ENCODE results near the gene TRIB2. TPM values are rescaled to one million over a fixed set of nuclear protein-coding genes. Genes with fewer than 3 reads are reported as not detected.

TRIB2 gene
- polyA plus RNA-seq, 1 of the 3 experiments (the other 2 are of a cell fraction), result 27.5 TPM

- TF ChIP-seq REST (IDR thresholded peaks at IDR 0.05; ENCODE audit: low read depth, low read length), result no peak
- no peak for TF ChIP-seq GABPA (IDR thresholded peaks at IDR 0.05; ENCODE audit: low read depth)
- no peak for TF ChIP-seq FOXJ3 (CRISPR knock-in tag; IDR thresholded peaks at IDR 0.05)
Observed at GRCh38 chr2:12683457-12684100, 33.2 kb upstream of the TRIB2 start (continued).

DNA sequence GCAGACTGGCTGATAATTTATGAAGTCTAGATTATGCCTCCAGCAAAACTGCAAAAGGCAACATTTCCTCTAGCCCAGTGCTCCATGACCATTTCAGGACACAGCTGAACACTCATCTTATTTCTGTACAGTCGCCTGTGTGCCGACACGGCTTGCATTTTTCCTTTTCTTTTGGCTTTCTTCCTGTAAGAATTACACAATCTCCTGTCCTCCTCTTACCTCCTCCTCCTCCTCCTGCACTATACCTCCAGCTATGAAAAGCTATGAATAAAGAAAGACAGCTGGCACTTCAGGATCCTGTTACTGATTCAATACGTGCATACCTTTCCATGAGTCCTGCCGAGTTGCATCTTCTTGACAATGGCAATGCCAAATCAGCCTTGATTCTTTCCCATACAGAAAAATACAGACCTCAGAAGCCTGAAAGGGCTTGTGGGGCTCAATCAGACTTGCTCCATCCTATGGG is 32.2 kb upstream of the TRIB2 start:
- ChIA-PET CTCF (interaction anchor here (1.0 to 1.5 kb wide), 4 partner anchors 9 to 323 kb away, joined by 3 to 5 read pairs (median 4); no protein-coding TSS in a partner anchor), POLR2A (no interaction called here)
- H4K20me1 ChIP-seq (ENCODE audit: insufficient read depth), result no peaks in the 10 kb centered on the region
- no peaks in the 10 kb centered on the region for H3K4me1 ChIP-seq (ENCODE audit: control insufficient read depth in 1 of 2, insufficient read depth in 2 of 2, low read depth in 1 of 2, low read length in 1 of 2)
- no peaks in the 10 kb centered on the region for H3K27me3 ChIP-seq (ENCODE audit: insufficient read depth)
- DNase-seq, result no peak
- 43% methylated on average over 5 of the region's 5 CpGs for WGBS (ENCODE audit: low lambda C conversion rate)
- peak overlapping the region; percentile 44; the same call in 1 of the 2 replicates for H2AFZ ChIP-seq (ENCODE audit: low read depth)
- H3K9ac ChIP-seq, result no peak overlapping the region
- H3K9me3 ChIP-seq, result no peaks in the 10 kb centered on the region
- peak overlapping the region in 1 of 2 experiments; percentile 16; a peak in 2 of 4 replicates for H3K27ac ChIP-seq (ENCODE audit: low read depth in 2 of 2, low read length in 1 of 2)
- no peaks in the 10 kb centered on the region for H3F3A ChIP-seq (replicated peaks; ENCODE audit: insufficient read depth)
- no peaks in the 10 kb centered on the region for H3K36me3 ChIP-seq (replicated peaks in 1 of 2; ENCODE audit: control insufficient read depth in 1 of 2, insufficient read depth in 2 of 2, low read length in 1 of 2)
- no peaks in the 10 kb centered on the region for H3K9me2 ChIP-seq
- H3K4me2 ChIP-seq, result peak overlapping the region; percentile 59; the same call in 1 of the 2 replicates
- TF ChIP-seq RFX5 (IDR thresholded peaks at IDR 0.05; ENCODE audit: low read length), result no peak
- TF ChIP-seq EP300 (IDR thresholded peaks at IDR 0.05; ENCODE audit: borderline replicate concordance in 1 of 2, low read depth in 1 of 2, low read length in 1 of 2), result peak; percentile 34 to 44; a peak in 1 of 4 replicates
- peak; percentile 53 for TF ChIP-seq PBX3 (IDR thresholded peaks at IDR 0.05)
- TF ChIP-seq SMC3 (IDR thresholded peaks at IDR 0.05; ENCODE audit: low read depth, low read length), result 0 out of 2 replicates have a peak, but pooled peaks have one; percentile 3
- no peak for TF ChIP-seq CHD2 (IDR thresholded peaks at IDR 0.05; ENCODE audit: low read length, partially characterized antibody)
- peak; percentile 45; the same call in 1 of the 2 replicates for TF ChIP-seq TCF12 (IDR thresholded peaks at IDR 0.05)
- no peak overlapping the region for H3K4me3 ChIP-seq (ENCODE audit: low read depth in 2 of 2, low read length in 1 of 2)
- H3K79me2 ChIP-seq (ENCODE audit: insufficient read depth), result no peaks in the 10 kb centered on the region

GRCh38 chr2:12685145-12685544 is 31.6 kb upstream of the TRIB2 start:
- CTCF ChIA-PET, result interaction anchor here (1.0 to 1.5 kb wide), 2 partner anchors 10 to 24 kb away, joined by 3 to 5 read pairs; no protein-coding TSS in a partner anchor
- no peak overlapping the region; a peak in 1 of 4 replicates for H3K27ac ChIP-seq (ENCODE audit: low read depth in 2 of 2, low read length in 1 of 2)
- H3K4me3 ChIP-seq (ENCODE audit: low read depth in 2 of 2, low read length in 1 of 2), result no peak overlapping the region
- H3F3A ChIP-seq (replicated peaks; ENCODE audit: insufficient read depth), result no peaks in the 10 kb centered on the region
- no peak overlapping the region for H3K9ac ChIP-seq
- H3K4me1 ChIP-seq (ENCODE audit: control insufficient read depth in 1 of 2, insufficient read depth in 2 of 2, low read depth in 1 of 2, low read length in 1 of 2), result no peaks in the 10 kb centered on the region
- H3K9me3 ChIP-seq, result peaks cover 6% of the 10 kb centered on the region; the same call in 1 of the 2 replicates
- 77% methylated on average over 3 of the region's 3 CpGs for WGBS (ENCODE audit: low lambda C conversion rate)
- no peaks in the 10 kb centered on the region for H3K9me2 ChIP-seq
- no peaks in the 10 kb centered on the region for H3K79me2 ChIP-seq (ENCODE audit: insufficient read depth)
- POLR2A ChIA-PET, result no interaction called here
- no peak overlapping the region for H3K4me2 ChIP-seq
- no peak for DNase-seq
- no peaks in the 10 kb centered on the region for H3K36me3 ChIP-seq (replicated peaks in 1 of 2; ENCODE audit: control insufficient read depth in 1 of 2, insufficient read depth in 2 of 2, low read length in 1 of 2)
- no peaks in the 10 kb centered on the region for H3K27me3 ChIP-seq (ENCODE audit: insufficient read depth)
- H4K20me1 ChIP-seq (ENCODE audit: insufficient read depth), result no peaks in the 10 kb centered on the region
- H2AFZ ChIP-seq (ENCODE audit: low read depth), result no peak overlapping the region
- TF ChIP-seq TCF12 (IDR thresholded peaks at IDR 0.05) (no peak), ELF1 (IDR thresholded peaks at IDR 0.05) (no peak), FOXJ3 (CRISPR knock-in tag; IDR thresholded peaks at IDR 0.05) (no peak), EP300 (IDR thresholded peaks at IDR 0.05; ENCODE audit: borderline replicate concordance in 1 of 2, low read depth in 1 of 2, low read length in 1 of 2) (no peak), REST (IDR thresholded peaks at IDR 0.05; ENCODE audit: low read depth, low read length) (no peak), MEF2A (IDR thresholded peaks at IDR 0.05; ENCODE audit: borderline replicate concordance, low read depth) (no peak), FOSL2 (IDR thresholded peaks at IDR 0.05; ENCODE audit: borderline replicate concordance, low read depth) (no peak), ZBTB33 (IDR thresholded peaks at IDR 0.05; ENCODE audit: borderline replicate concordance, low read depth) (no peak)
